Common myeloid progenitor, CD34-positive (primary cell): ENCODE results near the gene RELA.
A peak's percentile ranks its signal among the peaks of the same experiment; 100 is the strongest.

ENCODE experiments used
- CTCF ChIA-PET: fragments of 350-600 bp; sonication (Branson Sonifier 250); formaldehyde crosslinking; loops from one replicate; lab custom pipeline; 2021; ENCODE audit warnings: antibody characterized with exemption; lab: Charles Lee
- POLR2A ChIA-PET: fragments of 350-600 bp; sonication (Branson Sonifier 250); formaldehyde crosslinking; loops from one replicate; lab custom pipeline; 2021; ENCODE audit warnings: antibody characterized with exemption; lab: Charles Lee
- DNase-seq, 3 donors: peaks; one replicate each; pipeline versions ENCODE4 v3.0.0 to v3.0.0-alpha.2; 2013
- H3K27ac ChIP-seq, 2 experiments: 1 replicate in 1 of 2; 2 replicates in 1 of 2; pipeline ENCODE4 v1.7.0; 2013; ENCODE audit warnings: inconsistent platforms in 2 of 2, low read length in 2 of 2, mild to moderate bottlenecking in 2 of 2, low read depth in 1 of 2, moderate library complexity in 1 of 2; ENCODE audit not compliant: severe bottlenecking in 2 of 2, insufficient read depth in 1 of 2, poor library complexity in 1 of 2
- H3K27me3 ChIP-seq, 5 experiments: replicated peaks in 2 of 5; 1 replicate in 3 of 5; 2 replicates in 2 of 5; pipeline versions ENCODE4 v1.6.1 to v1.7.0; 2013; ENCODE audit warnings: low read length in 4 of 5, mild to moderate bottlenecking in 2 of 5, moderate library complexity in 2 of 5, inconsistent platforms in 1 of 5; ENCODE audit not compliant: insufficient read depth in 5 of 5, control insufficient read depth in 4 of 5
- H3K36me3 ChIP-seq, 4 experiments: 1 replicate in 2 of 4; 2 replicates in 2 of 4; pipeline versions ENCODE4 v1.6.1 to v1.7.0; 2013; ENCODE audit warnings: low read length in 3 of 4, control low read depth in 1 of 4, mild to moderate bottlenecking in 1 of 4; ENCODE audit not compliant: control insufficient read depth in 4 of 4, insufficient read depth in 4 of 4
- H3K4me1 ChIP-seq, 4 experiments: 1 replicate in 3 of 4; 2 replicates in 1 of 4; pipeline versions ENCODE4 v1.6.1 to v1.7.1; 2013; ENCODE audit warnings: low read length in 3 of 4, mild to moderate bottlenecking in 3 of 4, control low read depth in 1 of 4, inconsistent platforms in 1 of 4, moderate library complexity in 1 of 4; ENCODE audit not compliant: control insufficient read depth in 4 of 4, insufficient read depth in 4 of 4; ENCODE audit errors: control extremely low read depth in 1 of 4
- H3K4me3 ChIP-seq, 7 experiments: 1 replicate in 4 of 7; 2 replicates in 3 of 7; pipeline versions ENCODE4 v1.5.1 to v1.7.0; 2013; ENCODE audit warnings: mild to moderate bottlenecking in 7 of 7, low read length in 6 of 7, moderate library complexity in 6 of 7, inconsistent platforms in 2 of 7, low read depth in 2 of 7, control low read depth in 1 of 7; ENCODE audit not compliant: insufficient read depth in 4 of 7, control insufficient read depth in 1 of 7; ENCODE audit errors: extremely low read depth in 1 of 7
- H3K9me3 ChIP-seq, 5 experiments: 1 replicate in 4 of 5; 2 replicates in 1 of 5; pipeline versions ENCODE4 v1.6.1 to v1.7.1; 2013; ENCODE audit warnings: low read length in 4 of 5, mild to moderate bottlenecking in 2 of 5, inconsistent platforms in 1 of 5, low read depth in 1 of 5, moderate library complexity in 1 of 5; ENCODE audit not compliant: control insufficient read depth in 4 of 5, insufficient read depth in 2 of 5; ENCODE audit errors: control extremely low read depth in 1 of 5
- WGBS: methylation state at CpG from one replicate; pipeline ENCODE4 v1.1.5; 2013; ENCODE audit not compliant: insufficient coverage; 5-methylcytosine and 5-hydroxymethylcytosine counted together

The RELA gene

DNA sequence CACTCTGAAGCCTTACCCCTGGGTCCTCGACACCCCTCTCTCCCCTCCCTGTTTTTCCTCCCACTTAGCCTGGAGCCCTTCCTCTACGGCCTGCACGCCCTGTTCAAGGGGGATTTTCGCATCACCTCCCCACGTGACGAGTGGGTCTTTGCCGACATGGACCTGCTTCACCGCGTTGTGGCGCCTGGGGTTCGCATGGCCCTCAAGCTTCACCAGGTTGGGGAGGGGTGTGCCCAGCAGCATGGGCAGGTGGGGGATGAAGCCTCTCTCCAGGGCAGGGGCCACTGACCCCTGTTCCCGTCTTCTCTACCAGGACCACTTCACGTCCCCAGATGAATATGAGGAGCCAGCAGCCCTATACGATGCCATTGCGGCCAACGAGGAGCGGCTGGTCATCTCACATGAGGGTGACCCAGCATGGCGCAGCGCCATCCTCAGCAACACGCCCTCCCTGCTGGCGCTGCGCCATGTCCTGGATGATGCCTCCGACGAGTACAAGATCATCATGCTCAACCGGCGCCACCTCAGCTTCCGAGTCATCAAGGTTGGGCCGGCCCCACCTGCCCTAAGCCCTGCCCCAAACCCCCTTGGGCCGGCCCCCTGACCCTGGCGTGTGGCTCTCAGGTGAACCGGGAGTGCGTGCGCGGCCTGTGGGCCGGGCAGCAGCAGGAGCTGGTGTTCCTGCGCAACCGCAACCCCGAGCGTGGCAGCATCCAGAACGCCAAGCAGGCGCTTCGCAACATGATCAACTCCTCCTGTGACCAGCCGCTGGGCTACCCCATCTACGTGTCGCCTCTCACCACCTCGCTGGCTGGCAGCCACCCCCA, 27.6 kb downstream of the RELA start:
- CTCF ChIA-PET: interaction anchor here (1.2 to 2.8 kb wide), 4 partner anchors 10 to 70 kb away, joined by 3 to 14 read pairs (median 3); no protein-coding TSS in a partner anchor
- Histone ChIP-seq H3K36me3 (peaks cover 0 to 64% (median 34%) of the 10 kb centered on the region in 4 experiments), H3K4me1 (peaks cover 4 to 57% (median 45%) of the 10 kb centered on the region in 4 experiments), H3K9me3 (no peaks in the 10 kb centered on the region), H3K27ac (no peak overlapping the region), H3K27me3 (no peaks in the 10 kb centered on the region), H3K4me3 (no peak overlapping the region)
- DNase-seq: no peak
- WGBS: 97% methylated on average over 35 of the region's 46 CpGs
- POLR2A ChIA-PET: no interaction called here

DNA sequence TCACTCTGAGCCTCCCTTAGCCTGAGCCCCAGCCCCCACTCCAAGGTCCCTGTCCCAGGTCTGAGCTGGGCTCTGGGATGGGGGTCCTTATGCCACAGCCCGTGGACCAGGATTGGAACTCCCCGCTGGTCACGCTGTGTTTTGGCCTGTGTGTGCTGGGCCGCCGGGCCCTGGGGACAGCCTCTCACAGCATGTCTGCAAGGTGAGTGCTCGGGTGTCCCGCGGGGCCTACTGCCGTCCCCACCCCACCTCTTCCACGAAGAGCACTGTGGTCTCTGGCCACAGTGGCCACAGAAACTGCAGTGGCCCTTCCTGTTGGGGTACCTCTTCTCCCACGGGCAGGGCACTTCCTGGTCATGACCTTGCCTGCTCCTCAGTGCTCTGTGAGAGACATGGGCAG, 28.3 kb downstream of the RELA start:
- ChIA-PET POLR2A (no interaction called here), CTCF (interaction anchor here (1.2 to 2.8 kb wide), 7 partner anchors 9 to 184 kb away, joined by 3 to 14 read pairs (median 3); no protein-coding TSS in a partner anchor)
- Histone ChIP-seq H3K9me3 (no peaks in the 10 kb centered on the region), H3K4me1 (peaks cover 0 to 50% (median 38%) of the 10 kb centered on the region in 4 experiments), H3K36me3 (peaks cover 2 to 71% (median 39%) of the 10 kb centered on the region in 4 experiments), H3K4me3 (peak overlapping the region in 2 of 7 experiments; percentile 46 to 57), H3K27ac (no peak overlapping the region), H3K27me3 (no peaks in the 10 kb centered on the region)
- 89% methylated on average over 11 of the region's 11 CpGs for whole genome bisulfite sequencing
- DNase-seq: no peak

DNA sequence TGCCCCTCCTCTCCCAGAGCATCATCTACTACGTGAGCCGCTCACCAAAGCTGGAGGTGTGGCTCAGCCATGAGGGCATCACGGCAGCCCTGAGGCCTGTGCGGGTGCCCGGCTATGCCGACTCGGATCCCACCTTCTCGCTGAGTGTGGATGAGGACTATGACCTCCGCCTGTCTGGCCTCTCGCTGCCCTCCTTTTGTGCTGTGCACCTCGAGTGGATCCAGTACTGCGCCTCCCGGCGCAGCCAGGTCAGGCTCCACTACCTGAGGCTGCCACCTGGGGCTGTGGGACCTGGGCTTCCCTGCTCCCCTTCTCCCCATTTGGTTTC, 28.6 kb downstream of the RELA start:
- H3K4me3 ChIP-seq: peak overlapping the region in 2 of 7 experiments; percentile 46 to 57
- peaks cover 6 to 74% (median 41%) of the 10 kb centered on the region in 4 experiments for H3K36me3 ChIP-seq
- no peak for DNase-seq
- CTCF ChIA-PET: interaction anchor here (0.7 to 3.5 kb wide), 10 partner anchors 9 to 185 kb away, joined by 3 to 18 read pairs (median 3); no protein-coding TSS in a partner anchor
- H3K4me1 ChIP-seq: peaks cover 0 to 47% (median 36%) of the 10 kb centered on the region in 4 experiments
- no peaks in the 10 kb centered on the region for H3K27me3 ChIP-seq
- 94% methylated on average over 9 of the region's 14 CpGs for WGBS
- POLR2A ChIA-PET: no interaction called here
- peak overlapping the region in 1 of 2 experiments; percentile 26 for H3K27ac ChIP-seq
- no peaks in the 10 kb centered on the region for H3K9me3 ChIP-seq

DNA sequence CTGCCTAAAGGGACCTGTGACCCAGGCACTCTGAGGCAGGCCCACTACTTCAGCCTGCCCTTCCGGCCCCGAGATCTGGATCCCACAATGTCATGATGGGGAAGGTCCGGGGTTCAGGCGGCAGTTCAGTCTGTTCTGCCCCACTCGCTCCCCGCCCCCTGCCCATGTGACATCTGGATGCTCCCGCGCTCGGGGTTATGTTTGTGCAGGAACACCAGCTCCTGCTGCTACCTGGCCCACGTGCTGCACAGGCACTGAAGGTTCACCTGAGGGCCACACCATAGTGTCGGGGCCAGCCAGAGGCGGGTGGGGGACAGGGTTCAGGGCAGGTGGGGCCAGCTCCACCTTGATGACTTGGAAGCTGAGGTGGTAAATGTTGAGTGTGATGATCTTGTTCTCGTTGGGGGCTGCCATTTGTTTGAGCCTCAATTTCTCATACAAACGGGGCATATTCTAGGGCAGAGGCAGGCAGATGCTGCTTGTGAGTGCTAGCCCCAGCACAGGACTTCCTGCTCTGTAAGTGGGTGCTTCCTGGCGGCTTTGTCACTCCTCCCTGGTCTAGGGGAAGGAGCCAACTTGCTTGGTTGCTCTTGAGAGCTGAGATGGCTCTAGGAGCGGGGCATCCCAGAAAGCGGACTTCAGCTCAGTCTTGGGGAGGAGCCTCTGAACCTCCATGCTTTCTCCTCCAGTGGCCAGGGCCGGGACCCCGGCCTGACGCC, 29.2 kb downstream of the RELA start:
- WGBS: 51% methylated on average over 16 of the region's 20 CpGs
- CTCF ChIA-PET: interaction anchor here (0.7 to 3.5 kb wide), 14 partner anchors 9 to 185 kb away, joined by 3 to 18 read pairs (median 4); no protein-coding TSS in a partner anchor

DNA sequence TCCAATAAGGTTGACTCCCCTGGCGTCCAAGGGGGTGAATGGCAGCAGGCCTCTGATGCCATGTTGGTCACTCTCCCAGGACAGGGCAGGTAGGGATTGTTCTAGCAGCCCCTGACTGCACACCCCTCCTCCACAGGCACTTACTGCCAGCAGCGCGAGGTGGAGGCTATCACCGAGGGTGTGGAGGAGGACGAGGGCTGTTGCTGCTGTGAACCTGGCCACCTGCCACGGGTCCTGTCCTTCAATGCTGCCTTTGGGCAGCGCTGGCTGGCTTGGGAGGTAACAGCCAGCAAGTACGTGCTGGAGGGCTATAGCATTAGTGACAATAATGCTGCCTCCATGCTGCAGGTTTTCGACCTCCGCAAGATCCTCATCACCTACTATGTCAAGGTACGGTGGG, 32.5 kb downstream of the RELA start:
- POLR2A ChIA-PET: interaction anchor here (2.3 kb wide), 1 partner anchor 10 kb away, joined by 7 read pairs; no protein-coding TSS in a partner anchor
- H3K27ac ChIP-seq: no peak overlapping the region
- CTCF ChIA-PET: interaction anchor here (1.4 kb wide), 1 partner anchor 13 kb away, joined by 4 read pairs; no protein-coding TSS in a partner anchor
- no peaks in the 10 kb centered on the region for H3K9me3 ChIP-seq
- no peaks in the 10 kb centered on the region for H3K27me3 ChIP-seq
- H3K4me3 ChIP-seq: no peak overlapping the region
- H3K4me1 ChIP-seq: peaks cover 0 to 29% (median 17%) of the 10 kb centered on the region in 4 experiments
- H3K36me3 ChIP-seq: peaks cover 14 to 93% (median 55%) of the 10 kb centered on the region in 4 experiments
- DNase-seq: no peak
- WGBS: 98% methylated on average over 11 of the region's 11 CpGs

More for the DNA sequence above, 29.2 kb downstream of the RELA start:
- Histone ChIP-seq H3K27me3 (no peaks in the 10 kb centered on the region), H3K4me3 (peak overlapping the region in 2 of 7 experiments; percentile 46 to 57), H3K36me3 (peaks cover 7 to 80% (median 43%) of the 10 kb centered on the region in 4 experiments), H3K27ac (peak overlapping the region in 1 of 2 experiments; percentile 26), H3K4me1 (peaks cover 0 to 42% (median 31%) of the 10 kb centered on the region in 4 experiments), H3K9me3 (no peaks in the 10 kb centered on the region)
- POLR2A ChIA-PET: no interaction called here
- peak in 2 of 3 donors; percentile 75 to 84 for DNase-seq

DNA sequence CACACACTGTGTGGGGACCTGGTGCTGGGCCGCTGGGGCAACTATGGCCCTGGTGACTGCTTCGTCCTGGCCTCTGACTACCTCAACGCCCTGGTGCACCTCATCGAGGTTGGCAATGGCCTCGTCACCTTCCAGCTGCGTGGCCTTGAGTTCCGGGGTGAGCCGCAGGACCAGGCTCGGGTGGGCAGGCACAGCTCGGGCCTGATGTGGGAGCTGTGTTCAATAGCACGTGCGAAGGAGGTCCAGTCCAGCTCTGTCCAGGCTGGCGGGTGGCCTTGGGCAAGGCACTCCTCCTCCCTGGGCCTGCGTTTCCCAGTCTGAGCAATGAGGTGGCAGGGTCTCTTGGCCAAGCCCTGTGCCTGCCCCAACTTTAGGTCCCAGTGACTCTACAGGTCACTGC, 33.1 kb downstream of the RELA start:
- H3K4me1 ChIP-seq: peaks cover 0 to 23% (median 14%) of the 10 kb centered on the region in 4 experiments
- no peak for DNase-seq
- WGBS: over 99% methylated on average over 12 of the region's 14 CpGs
- no peaks in the 10 kb centered on the region for H3K9me3 ChIP-seq
- no peaks in the 10 kb centered on the region for H3K27me3 ChIP-seq
- ChIA-PET CTCF (interaction anchor here (1.0 to 7.7 kb wide), 3 partner anchors 9 to 25 kb away, joined by 3 to 56 read pairs (median 3); partner anchors contain the start of genes PCNX3 and SIPA1), POLR2A (interaction anchor here (2.3 kb wide), 1 partner anchor 11 kb away, joined by 7 read pairs; no protein-coding TSS in a partner anchor)
- H3K36me3 ChIP-seq: peaks cover 16 to 93% (median 51%) of the 10 kb centered on the region in 4 experiments
- no peak overlapping the region for H3K27ac ChIP-seq
- no peak overlapping the region for H3K4me3 ChIP-seq
